Glutamatergic neuron (in vitro differentiated cells): ENCODE measurements around the gene TACC2. TPM values are rescaled to one million over a fixed set of nuclear protein-coding genes. Genes with fewer than 3 reads are reported as not detected.

Experiments
- DNase-seq: peaks from one replicate; pipeline ENCODE4 v3.0.0; 2022
- H3K27ac Mint-ChIP-seq: one replicate; pipeline ENCODE4 v1.8.0; 2020; ENCODE audit warnings: mild to moderate bottlenecking, mixed read lengths, inconsistent platforms; ENCODE audit not compliant: unreplicated experiment
- H3K27me3 Mint-ChIP-seq: one replicate; pipeline ENCODE4 v1.8.0; 2020; ENCODE audit warnings: mild to moderate bottlenecking, moderate library complexity, mixed read lengths, inconsistent platforms; ENCODE audit not compliant: unreplicated experiment
- H3K36me3 Mint-ChIP-seq: one replicate; pipeline ENCODE4 v1.8.0; 2020; ENCODE audit warnings: mild to moderate bottlenecking, mixed read lengths, inconsistent platforms; ENCODE audit not compliant: unreplicated experiment
- H3K4me1 Mint-ChIP-seq: one replicate; pipeline ENCODE4 v1.8.0; 2020; ENCODE audit warnings: mild to moderate bottlenecking, low read depth, mixed read lengths, inconsistent platforms; ENCODE audit not compliant: unreplicated experiment
- H3K4me3 Mint-ChIP-seq: one replicate; pipeline ENCODE4 v1.8.0; 2020; ENCODE audit warnings: mild to moderate bottlenecking, mixed read lengths, inconsistent platforms; ENCODE audit not compliant: unreplicated experiment
- H3K9me3 Mint-ChIP-seq: one replicate; pipeline ENCODE4 v1.8.0; 2020; ENCODE audit warnings: mild to moderate bottlenecking, moderate library complexity, mixed read lengths, inconsistent platforms; ENCODE audit not compliant: unreplicated experiment
- long read RNA-seq: library from polyadenylated mRNA; unstranded; transcript quantifications from one replicate; pipeline ENCODE4 v2.0.0, GENCODE V29; 2020; ENCODE audit not compliant: unreplicated experiment
- total RNA-seq: library from RNA; stranded (reverse); fragmentation: NEBNext Ultra II Directional; extraction: Animal tissue kit (Norgen Biotek cat#: 25700); gene quantifications from one replicate; pipeline ENCODE4 v1.2.1, GENCODE V29; 2021; ENCODE audit not compliant: unreplicated experiment
- TF ChIP-seq, protein P1 (sequence below): fragments of 200-600 bp; sonication (generic); IDR thresholded peaks from one replicate; pipeline ENCODE4 v1.5.0; 2021; ENCODE audit not compliant: partially characterized antibody, unreplicated experiment

The TACC2 gene
- total RNA-seq, result 499 TPM
- long read RNA-seq, partial matches to known transcripts, result 24 of 40 reads
- long read RNA-seq, other reads (novel, unspliced or antisense), result 14 of 40 reads

DNA sequence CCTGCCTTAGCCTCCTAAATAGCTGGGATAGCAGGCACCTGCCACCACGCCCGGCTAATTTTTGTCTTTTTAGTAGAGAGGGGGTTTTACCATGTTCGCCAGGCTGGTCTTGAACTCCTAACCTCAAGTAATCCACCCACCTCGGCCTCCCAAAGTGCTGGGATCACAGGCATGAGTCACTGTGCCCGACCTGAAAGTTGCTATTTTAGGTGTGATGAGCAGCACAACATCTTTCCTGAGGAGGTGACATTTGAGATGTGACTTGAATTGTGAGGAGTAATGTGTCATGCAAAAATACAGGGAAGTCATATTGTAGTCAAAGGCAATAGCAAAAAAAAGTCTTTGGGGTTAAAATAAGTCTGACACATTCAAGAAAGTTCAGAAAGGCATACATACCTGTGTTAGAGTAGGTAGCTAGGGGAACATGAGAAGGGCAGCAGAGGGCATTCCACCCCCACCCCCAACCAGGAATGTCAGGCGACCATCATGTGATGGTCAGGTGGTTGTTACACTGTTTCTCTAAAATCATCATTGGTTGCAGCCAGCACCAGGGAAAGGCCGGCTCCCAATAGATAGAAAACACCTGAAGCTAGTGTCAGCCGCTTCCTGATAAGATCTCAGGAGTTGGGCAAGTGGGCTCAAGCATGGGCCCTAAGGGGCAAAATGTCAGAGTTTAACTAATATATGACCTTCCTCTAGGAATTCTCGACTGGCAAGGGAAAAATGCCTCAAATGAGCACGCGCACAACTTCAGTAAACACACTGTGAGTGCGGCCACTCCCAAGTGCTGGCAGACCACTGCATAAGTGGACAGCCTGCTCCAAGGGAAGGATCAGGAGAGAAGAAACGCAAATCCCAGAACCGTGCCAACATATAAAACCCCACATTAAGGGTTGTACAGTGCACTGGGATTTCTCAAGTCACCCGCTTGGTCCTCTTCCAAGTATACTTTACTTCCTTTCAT, at the start of gene TACC2:
Gene TACC2, plus strand, starts transcription at position 803 of the 964 bp plus-strand sequence. CDS start 32,819 bp downstream, outside the sequence.
- no peaks in the 10 kb centered on the region for H3K4me1 Mint-ChIP-seq
- no peak within 1 kb of the TSS for H3K4me3 Mint-ChIP-seq
- no peak within 1 kb of the TSS for H3K27ac Mint-ChIP-seq
- TF ChIP-seq, protein P1, sequence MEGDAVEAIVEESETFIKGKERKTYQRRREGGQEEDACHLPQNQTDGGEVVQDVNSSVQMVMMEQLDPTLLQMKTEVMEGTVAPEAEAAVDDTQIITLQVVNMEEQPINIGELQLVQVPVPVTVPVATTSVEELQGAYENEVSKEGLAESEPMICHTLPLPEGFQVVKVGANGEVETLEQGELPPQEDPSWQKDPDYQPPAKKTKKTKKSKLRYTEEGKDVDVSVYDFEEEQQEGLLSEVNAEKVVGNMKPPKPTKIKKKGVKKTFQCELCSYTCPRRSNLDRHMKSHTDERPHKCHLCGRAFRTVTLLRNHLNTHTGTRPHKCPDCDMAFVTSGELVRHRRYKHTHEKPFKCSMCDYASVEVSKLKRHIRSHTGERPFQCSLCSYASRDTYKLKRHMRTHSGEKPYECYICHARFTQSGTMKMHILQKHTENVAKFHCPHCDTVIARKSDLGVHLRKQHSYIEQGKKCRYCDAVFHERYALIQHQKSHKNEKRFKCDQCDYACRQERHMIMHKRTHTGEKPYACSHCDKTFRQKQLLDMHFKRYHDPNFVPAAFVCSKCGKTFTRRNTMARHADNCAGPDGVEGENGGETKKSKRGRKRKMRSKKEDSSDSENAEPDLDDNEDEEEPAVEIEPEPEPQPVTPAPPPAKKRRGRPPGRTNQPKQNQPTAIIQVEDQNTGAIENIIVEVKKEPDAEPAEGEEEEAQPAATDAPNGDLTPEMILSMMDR, result no peak
- H3K9me3 Mint-ChIP-seq, result peaks cover 10% of the 10 kb centered on the region
- H3K27me3 Mint-ChIP-seq, result peaks cover 5% of the 10 kb centered on the region
- DNase-seq, result no peak
- peaks cover 30% of the 10 kb centered on the region for H3K36me3 Mint-ChIP-seq

DNA sequence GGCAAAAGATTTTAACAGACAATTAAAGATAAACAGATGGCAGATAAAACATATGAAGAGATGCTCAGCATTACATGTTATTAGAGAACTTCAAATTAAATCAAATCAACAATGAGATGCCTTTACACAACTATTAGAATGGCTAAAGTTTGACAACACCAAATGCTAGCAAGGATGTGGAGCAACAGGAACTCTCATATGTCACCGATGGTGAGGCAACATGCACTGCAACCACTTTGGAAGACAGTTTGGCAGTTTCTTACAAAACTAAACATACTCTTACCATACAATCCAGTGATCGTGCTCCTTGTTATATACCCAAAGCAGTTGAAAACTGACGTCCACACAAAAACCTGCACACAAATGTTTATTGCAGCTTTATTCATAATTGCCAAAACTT, 47.4 kb upstream of the TACC2 start:
- H3K4me3 Mint-ChIP-seq, result no peak overlapping the region
- TF ChIP-seq, protein P1, result no peak
- no peaks in the 10 kb centered on the region for H3K4me1 Mint-ChIP-seq
- DNase-seq, result no peak
- H3K27me3 Mint-ChIP-seq, result no peaks in the 10 kb centered on the region
- H3K9me3 Mint-ChIP-seq, result no peaks in the 10 kb centered on the region
- H3K27ac Mint-ChIP-seq, result no peak overlapping the region
- no peaks in the 10 kb centered on the region for H3K36me3 Mint-ChIP-seq

DNA sequence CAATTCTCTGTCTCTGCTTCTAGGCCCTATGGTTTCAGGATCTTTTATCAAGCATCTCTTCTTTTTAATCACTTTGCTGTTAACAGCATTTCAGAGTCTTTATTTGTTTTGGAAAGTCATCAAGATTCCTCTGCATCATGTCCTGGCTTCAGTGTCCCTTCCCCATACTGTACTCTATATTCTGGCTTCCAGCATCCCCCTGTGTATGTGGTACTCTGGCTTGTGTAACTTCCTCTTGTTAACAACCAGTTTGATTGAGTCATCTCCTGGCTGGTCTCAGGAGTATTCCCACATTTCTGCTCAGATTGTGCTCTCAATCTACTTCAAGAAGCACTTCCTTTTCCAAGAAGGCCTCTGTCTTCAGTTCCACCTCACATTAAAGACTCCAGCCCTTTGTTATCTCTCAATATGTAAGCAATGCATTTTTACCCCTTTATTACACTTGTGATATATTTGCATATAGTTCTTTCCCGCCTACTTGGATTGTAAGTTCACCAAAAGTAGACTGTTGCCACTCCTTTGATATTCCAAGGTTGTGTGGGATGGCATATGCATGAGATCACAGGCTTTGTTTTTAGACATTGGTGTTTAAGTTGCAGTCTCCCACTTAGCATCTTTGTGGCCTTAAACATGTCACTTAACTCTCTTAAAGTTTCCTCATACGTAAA, 46.1 kb upstream of the TACC2 start:
- no peaks in the 10 kb centered on the region for H3K27me3 Mint-ChIP-seq
- H3K36me3 Mint-ChIP-seq, result no peaks in the 10 kb centered on the region
- H3K27ac Mint-ChIP-seq, result no peak overlapping the region
- H3K4me3 Mint-ChIP-seq, result no peak overlapping the region
- H3K4me1 Mint-ChIP-seq, result no peaks in the 10 kb centered on the region
- TF ChIP-seq, protein P1, result no peak
- no peak for DNase-seq
- no peaks in the 10 kb centered on the region for H3K9me3 Mint-ChIP-seq

DNA sequence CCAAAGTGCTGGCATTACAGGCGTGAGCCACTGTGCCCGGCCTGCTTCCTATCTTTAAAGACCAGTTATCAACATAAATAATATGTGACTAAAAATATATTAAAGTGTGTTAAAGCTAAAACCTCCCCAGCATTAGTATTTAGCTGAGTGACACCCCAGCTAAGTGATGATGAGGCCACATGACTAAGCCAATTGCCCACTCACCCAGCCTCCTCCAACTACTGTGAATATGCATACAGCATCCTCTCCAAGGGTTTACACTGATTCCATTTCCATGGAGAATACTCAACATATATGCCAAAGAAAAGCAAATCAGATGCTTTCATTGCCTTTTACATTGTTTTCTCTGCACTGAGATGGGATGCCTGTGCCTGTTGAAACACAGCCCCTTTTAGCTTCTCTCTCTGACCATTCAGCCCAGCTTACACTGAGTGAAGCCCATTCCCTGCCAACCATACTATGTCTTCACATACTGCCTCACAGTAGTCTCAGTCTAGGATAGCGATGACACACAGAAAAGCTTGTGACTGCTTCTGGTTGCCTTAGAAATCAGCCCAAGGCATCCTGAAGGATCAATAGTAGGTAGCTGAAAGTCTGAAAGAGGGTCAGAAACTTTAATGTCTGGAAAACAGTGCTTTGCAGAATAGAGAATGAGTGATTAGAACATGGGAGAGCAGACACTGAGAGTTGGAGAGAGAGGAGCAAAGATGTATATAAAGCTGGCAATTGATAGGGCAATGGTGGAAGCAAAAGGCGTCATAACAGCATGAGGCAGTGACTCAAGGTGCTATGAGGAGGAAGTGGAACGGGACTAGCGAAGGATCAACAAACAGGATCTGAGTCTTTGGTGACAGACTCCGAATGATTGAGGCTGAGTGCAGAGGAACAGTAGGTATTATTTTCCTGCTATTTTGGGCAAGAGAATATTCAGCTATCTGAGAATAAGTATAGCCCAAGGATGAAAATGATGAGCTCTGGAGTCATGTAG, 41.3 kb upstream of the TACC2 start:
- TF ChIP-seq, protein P1, result no peak
- Mint-ChIP-seq H3K4me1 (no peaks in the 10 kb centered on the region), H3K27ac (no peak overlapping the region), H3K27me3 (no peaks in the 10 kb centered on the region), H3K36me3 (peaks cover 5% of the 10 kb centered on the region), H3K4me3 (no peak overlapping the region), H3K9me3 (no peaks in the 10 kb centered on the region)
- no peak for DNase-seq
